Neural crest cell (in vitro differentiated cells): ENCODE data around the gene PRKN. TPM values are rescaled to one million over a fixed set of nuclear protein-coding genes. Genes with fewer than 3 reads are reported as not detected.
A peak's percentile ranks its signal among the peaks of the same experiment; 100 is the strongest.

Experiments
- DNase-seq: peaks from one replicate; pipeline ENCODE4 v3.0.0; 2021; ENCODE audit warnings: low read depth, mixed read lengths, low spot score
- H3K27ac Mint-ChIP-seq: one replicate; pipeline ENCODE4 v1.8.0; 2021; ENCODE audit warnings: mild to moderate bottlenecking, mixed read lengths; ENCODE audit not compliant: unreplicated experiment
- H3K27me3 Mint-ChIP-seq: 2 replicates; pipeline ENCODE4 v1.8.0; 2021; ENCODE audit warnings: low read depth, mild to moderate bottlenecking, mixed read lengths
- H3K36me3 Mint-ChIP-seq: 2 replicates; pipeline ENCODE4 v1.8.0; 2021; ENCODE audit warnings: low read depth, mild to moderate bottlenecking, mixed read lengths
- H3K4me1 Mint-ChIP-seq: 2 replicates; pipeline ENCODE4 v1.8.0; 2021; ENCODE audit warnings: mixed read lengths
- H3K4me3 Mint-ChIP-seq: one replicate; pipeline ENCODE4 v1.8.0; 2021; ENCODE audit warnings: mild to moderate bottlenecking, mixed read lengths
- H3K9me3 Mint-ChIP-seq: 2 replicates; pipeline ENCODE4 v1.8.0; 2021; ENCODE audit warnings: mixed read lengths
- CTCF ChIP-seq: fragments of 200-600 bp; sonication (generic); conservative IDR thresholded peaks from 2 replicates; pipeline ENCODE4 v1.5.0; 2021; ENCODE audit warnings: antibody characterized with exemption, mild to moderate bottlenecking
- total RNA-seq: library from RNA; stranded (reverse); gene quantifications from 2 replicates; pipeline ENCODE4 v1.2.1, GENCODE V29; 2021

The PRKN gene
- total RNA-seq, 1 donor from 2014 or later, result 3.2 TPM

GRCh38 chr6:162147281-162147680, 580.3 kb downstream of the PRKN start:
- no peaks in the 10 kb centered on the region for H3K36me3 Mint-ChIP-seq

GRCh38 chr6:162140251-162140852, 587.2 kb downstream of the PRKN start:
- peaks cover 12% of the 10 kb centered on the region for H3K36me3 Mint-ChIP-seq

More at GRCh38 chr6:162147281-162147680, 580.3 kb downstream of the PRKN start:
- no peak for DNase-seq
- no peak overlapping the region for H3K4me3 Mint-ChIP-seq
- TF ChIP-seq CTCF, result no peak
- no peaks in the 10 kb centered on the region for H3K27me3 Mint-ChIP-seq
- H3K27ac Mint-ChIP-seq, result no peak overlapping the region
- peaks cover 5% of the 10 kb centered on the region for H3K9me3 Mint-ChIP-seq
- no peaks in the 10 kb centered on the region for H3K4me1 Mint-ChIP-seq

GRCh38 chr6:162125659-162126058, 601.9 kb downstream of the PRKN start:
- DNase-seq, result no peak
- H3K27me3 Mint-ChIP-seq, result no peaks in the 10 kb centered on the region
- H3K36me3 Mint-ChIP-seq, result no peaks in the 10 kb centered on the region
- TF ChIP-seq CTCF, result no peak
- H3K4me1 Mint-ChIP-seq, result peaks cover 13% of the 10 kb centered on the region
- H3K4me3 Mint-ChIP-seq, result no peak overlapping the region
- no peak overlapping the region for H3K27ac Mint-ChIP-seq
- peaks cover 5% of the 10 kb centered on the region for H3K9me3 Mint-ChIP-seq

More at GRCh38 chr6:162140251-162140852, 587.2 kb downstream of the PRKN start:
- no peak for DNase-seq
- no peaks in the 10 kb centered on the region for H3K27me3 Mint-ChIP-seq
- peaks cover 18% of the 10 kb centered on the region for H3K9me3 Mint-ChIP-seq
- H3K4me1 Mint-ChIP-seq, result no peaks in the 10 kb centered on the region
- H3K27ac Mint-ChIP-seq, result no peak overlapping the region
- H3K4me3 Mint-ChIP-seq, result no peak overlapping the region
- no peak for TF ChIP-seq CTCF

- no peak for DNase-seq
- H3K27me3 Mint-ChIP-seq, result no peaks in the 10 kb centered on the region
- no peaks in the 10 kb centered on the region for H3K36me3 Mint-ChIP-seq
- TF ChIP-seq CTCF, result no peak
- no peak overlapping the region for H3K27ac Mint-ChIP-seq
- peaks cover 5% of the 10 kb centered on the region for H3K9me3 Mint-ChIP-seq
- H3K4me3 Mint-ChIP-seq, result no peak overlapping the region
- H3K4me1 Mint-ChIP-seq, result peaks cover 13% of the 10 kb centered on the region
Measured at GRCh38 chr6:162124710-162125435, 602.7 kb downstream of the PRKN start.

GRCh38 chr6:162123797-162124196, 603.8 kb downstream of the PRKN start:
- Mint-ChIP-seq H3K27me3 (no peaks in the 10 kb centered on the region), H3K4me1 (peaks cover 13% of the 10 kb centered on the region), H3K36me3 (no peaks in the 10 kb centered on the region), H3K27ac (no peak overlapping the region), H3K4me3 (no peak overlapping the region), H3K9me3 (peaks cover 5% of the 10 kb centered on the region)
- DNase-seq, result no peak
- peak; percentile 57 for TF ChIP-seq CTCF
